ENCODE results near the gene SENP7.

GRCh38 chr3:101527441-101527840 is 14.4 kb upstream of the SENP7 start:
- TF ChIP-seq POLR2AphosphoS5 (IDR thresholded peaks at IDR 0.05): no peak
- TF ChIP-seq CTCF (IDR thresholded peaks at IDR 0.05): no peak
- TF ChIP-seq POLR2A (IDR thresholded peaks at IDR 0.05): no peak

Measured in breast epithelium (tissue), 3 donors.